ENCODE results near the gene SLC26A8. TPM values are rescaled to one million over a fixed set of nuclear protein-coding genes. Genes with fewer than 3 reads are reported as not detected.

Gene SLC26A8
- total and polyA plus RNA-seq, 2 of the 13 experiments (the other 11 are each of a cell fraction or from before 2014, with no cell fraction given) = 0.46 TPM; not detected in 1

DNA sequence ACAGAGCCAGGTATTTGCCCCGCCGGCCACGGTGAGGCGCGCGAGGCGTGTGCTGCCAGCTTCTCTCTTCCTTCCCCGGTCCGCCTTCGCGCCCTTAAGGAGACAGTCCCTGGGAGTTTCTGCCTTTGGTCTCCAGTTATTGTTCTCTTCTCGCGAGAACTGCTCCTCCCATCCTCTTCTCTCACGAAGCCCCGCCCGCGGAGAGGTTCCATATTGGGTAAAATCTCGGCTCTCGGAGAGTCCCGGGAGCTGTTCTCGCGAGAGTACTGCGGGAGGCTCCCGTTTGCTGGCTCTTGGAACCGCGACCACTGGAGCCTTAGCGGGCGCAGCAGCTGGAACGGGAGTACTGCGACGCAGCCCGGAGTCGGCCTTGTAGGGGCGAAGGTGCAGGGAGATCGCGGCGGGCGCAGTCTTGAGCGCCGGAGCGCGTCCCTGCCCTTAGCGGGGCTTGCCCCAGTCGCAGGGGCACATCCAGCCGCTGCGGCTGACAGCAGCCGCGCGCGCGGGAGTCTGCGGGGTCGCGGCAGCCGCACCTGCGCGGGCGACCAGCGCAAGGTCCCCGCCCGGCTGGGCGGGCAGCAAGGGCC, 3.2 kb upstream of the SLC26A8 start, which contains the start of gene MAPK14 (continued):
- TF ChIP-seq ZNF562 (CRISPR knock-in tag; IDR thresholded peaks at IDR 0.05; ENCODE audit: borderline replicate concordance) = no peak
- TF ChIP-seq ZEB1 (IDR thresholded peaks at IDR 0.05; ENCODE audit: insufficient replicate concordance, low read depth) = no peak
- TF ChIP-seq RCOR2 (CRISPR knock-in tag; IDR thresholded peaks at IDR 0.05) = peak; percentile 30; the same call in 1 of the 2 replicates
- peak; percentile 95 for TF ChIP-seq ZNF670 (CRISPR knock-in tag; IDR thresholded peaks at IDR 0.05; ENCODE audit: borderline replicate concordance)
- peak; percentile 57; the same call in 1 of the 2 replicates for TF ChIP-seq ZNF383 (CRISPR knock-in tag; IDR thresholded peaks at IDR 0.05; ENCODE audit: borderline replicate concordance)
- no peak; the same call in 1 of the 2 replicates for TF ChIP-seq GTF3A (CRISPR knock-in tag; conservative IDR thresholded peaks at IDR 0.05)
- TF ChIP-seq, protein P1, sequence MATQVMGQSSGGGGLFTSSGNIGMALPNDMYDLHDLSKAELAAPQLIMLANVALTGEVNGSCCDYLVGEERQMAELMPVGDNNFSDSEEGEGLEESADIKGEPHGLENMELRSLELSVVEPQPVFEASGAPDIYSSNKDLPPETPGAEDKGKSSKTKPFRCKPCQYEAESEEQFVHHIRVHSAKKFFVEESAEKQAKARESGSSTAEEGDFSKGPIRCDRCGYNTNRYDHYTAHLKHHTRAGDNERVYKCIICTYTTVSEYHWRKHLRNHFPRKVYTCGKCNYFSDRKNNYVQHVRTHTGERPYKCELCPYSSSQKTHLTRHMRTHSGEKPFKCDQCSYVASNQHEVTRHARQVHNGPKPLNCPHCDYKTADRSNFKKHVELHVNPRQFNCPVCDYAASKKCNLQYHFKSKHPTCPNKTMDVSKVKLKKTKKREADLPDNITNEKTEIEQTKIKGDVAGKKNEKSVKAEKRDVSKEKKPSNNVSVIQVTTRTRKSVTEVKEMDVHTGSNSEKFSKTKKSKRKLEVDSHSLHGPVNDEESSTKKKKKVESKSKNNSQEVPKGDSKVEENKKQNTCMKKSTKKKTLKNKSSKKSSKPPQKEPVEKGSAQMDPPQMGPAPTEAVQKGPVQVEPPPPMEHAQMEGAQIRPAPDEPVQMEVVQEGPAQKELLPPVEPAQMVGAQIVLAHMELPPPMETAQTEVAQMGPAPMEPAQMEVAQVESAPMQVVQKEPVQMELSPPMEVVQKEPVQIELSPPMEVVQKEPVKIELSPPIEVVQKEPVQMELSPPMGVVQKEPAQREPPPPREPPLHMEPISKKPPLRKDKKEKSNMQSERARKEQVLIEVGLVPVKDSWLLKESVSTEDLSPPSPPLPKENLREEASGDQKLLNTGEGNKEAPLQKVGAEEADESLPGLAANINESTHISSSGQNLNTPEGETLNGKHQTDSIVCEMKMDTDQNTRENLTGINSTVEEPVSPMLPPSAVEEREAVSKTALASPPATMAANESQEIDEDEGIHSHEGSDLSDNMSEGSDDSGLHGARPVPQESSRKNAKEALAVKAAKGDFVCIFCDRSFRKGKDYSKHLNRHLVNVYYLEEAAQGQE (IDR thresholded peaks at IDR 0.05; ENCODE audit: borderline replicate concordance in 1 of 2, low read depth in 1 of 2, low read length in 2 of 2) = peak in 1 of 2 experiments; percentile 64; a peak in 2 of 4 replicates
- peak; percentile 91 for TF ChIP-seq MXI1 (IDR thresholded peaks at IDR 0.05; ENCODE audit: borderline replicate concordance, low read depth, low read length)
- TF ChIP-seq, protein P2, sequence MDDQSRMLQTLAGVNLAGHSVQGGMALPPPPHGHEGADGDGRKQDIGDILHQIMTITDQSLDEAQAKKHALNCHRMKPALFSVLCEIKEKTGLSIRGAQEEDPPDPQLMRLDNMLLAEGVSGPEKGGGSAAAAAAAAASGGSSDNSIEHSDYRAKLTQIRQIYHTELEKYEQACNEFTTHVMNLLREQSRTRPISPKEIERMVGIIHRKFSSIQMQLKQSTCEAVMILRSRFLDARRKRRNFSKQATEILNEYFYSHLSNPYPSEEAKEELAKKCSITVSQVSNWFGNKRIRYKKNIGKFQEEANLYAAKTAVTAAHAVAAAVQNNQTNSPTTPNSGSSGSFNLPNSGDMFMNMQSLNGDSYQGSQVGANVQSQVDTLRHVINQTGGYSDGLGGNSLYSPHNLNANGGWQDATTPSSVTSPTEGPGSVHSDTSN (CRISPR knock-in tag; IDR thresholded peaks at IDR 0.05; ENCODE audit: borderline replicate concordance) = no peak
- TF ChIP-seq ZNF678 (CRISPR knock-in tag; IDR thresholded peaks at IDR 0.05) = no peak; the same call in 1 of the 2 replicates
- TF ChIP-seq ETV6 (CRISPR knock-in tag; conservative IDR thresholded peaks at IDR 0.05) = peak; percentile 87; the same call in 1 of the 2 replicates
- TF ChIP-seq PCBP2 (optimal IDR thresholded peaks at IDR 0.05; ENCODE audit: low read depth, low read length, poor library complexity, severe bottlenecking) = no peak
- no peak; the same call in 1 of the 2 replicates for TF ChIP-seq STAT5B (CRISPR knock-in tag; IDR thresholded peaks at IDR 0.05)
- TF ChIP-seq, protein P3, sequence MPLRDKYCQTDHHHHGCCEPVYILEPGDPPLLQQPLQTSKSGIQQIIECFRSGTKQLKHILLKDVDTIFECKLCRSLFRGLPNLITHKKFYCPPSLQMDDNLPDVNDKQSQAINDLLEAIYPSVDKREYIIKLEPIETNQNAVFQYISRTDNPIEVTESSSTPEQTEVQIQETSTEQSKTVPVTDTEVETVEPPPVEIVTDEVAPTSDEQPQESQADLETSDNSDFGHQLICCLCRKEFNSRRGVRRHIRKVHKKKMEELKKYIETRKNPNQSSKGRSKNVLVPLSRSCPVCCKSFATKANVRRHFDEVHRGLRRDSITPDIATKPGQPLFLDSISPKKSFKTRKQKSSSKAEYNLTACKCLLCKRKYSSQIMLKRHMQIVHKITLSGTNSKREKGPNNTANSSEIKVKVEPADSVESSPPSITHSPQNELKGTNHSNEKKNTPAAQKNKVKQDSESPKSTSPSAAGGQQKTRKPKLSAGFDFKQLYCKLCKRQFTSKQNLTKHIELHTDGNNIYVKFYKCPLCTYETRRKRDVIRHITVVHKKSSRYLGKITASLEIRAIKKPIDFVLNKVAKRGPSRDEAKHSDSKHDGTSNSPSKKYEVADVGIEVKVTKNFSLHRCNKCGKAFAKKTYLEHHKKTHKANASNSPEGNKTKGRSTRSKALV (CRISPR knock-in tag; IDR thresholded peaks at IDR 0.05) = no peak; the same call in none of the 2 replicates
- TF ChIP-seq GATAD2A (CRISPR knock-in tag; IDR thresholded peaks at IDR 0.05) = peak; percentile 89
- TF ChIP-seq JARID2 (CRISPR knock-in tag; IDR thresholded peaks at IDR 0.05; ENCODE audit: insufficient replicate concordance) = no peak
- no peak for TF ChIP-seq MBNL3 (CRISPR knock-in tag; conservative IDR thresholded peaks at IDR 0.05)
- no peak for TF ChIP-seq ZNF343 (CRISPR knock-in tag; IDR thresholded peaks at IDR 0.05)
- peak; percentile 61; the same call in 1 of the 2 replicates for TF ChIP-seq CREM (IDR thresholded peaks at IDR 0.05)
- no peak for TF ChIP-seq CREM (CRISPR knock-in tag; IDR thresholded peaks at IDR 0.05)
- TF ChIP-seq, protein P4, sequence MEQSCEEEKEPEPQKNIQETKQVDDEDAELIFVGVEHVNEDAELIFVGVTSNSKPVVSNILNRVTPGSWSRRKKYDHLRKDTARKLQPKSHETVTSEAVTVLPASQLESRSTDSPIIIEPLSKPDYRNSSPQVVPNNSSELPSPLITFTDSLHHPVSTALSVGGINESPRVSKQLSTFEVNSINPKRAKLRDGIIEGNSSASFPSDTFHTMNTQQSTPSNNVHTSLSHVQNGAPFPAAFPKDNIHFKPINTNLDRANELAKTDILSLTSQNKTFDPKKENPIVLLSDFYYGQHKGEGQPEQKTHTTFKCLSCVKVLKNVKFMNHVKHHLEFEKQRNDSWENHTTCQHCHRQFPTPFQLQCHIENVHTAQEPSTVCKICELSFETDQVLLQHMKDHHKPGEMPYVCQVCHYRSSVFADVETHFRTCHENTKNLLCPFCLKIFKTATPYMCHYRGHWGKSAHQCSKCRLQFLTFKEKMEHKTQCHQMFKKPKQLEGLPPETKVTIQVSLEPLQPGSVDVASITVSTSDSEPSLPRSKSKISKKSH (CRISPR knock-in tag; IDR thresholded peaks at IDR 0.05; ENCODE audit: borderline replicate concordance) = no peak; the same call in 1 of the 2 replicates
- no peak for TF ChIP-seq HNRNPH1 (optimal IDR thresholded peaks at IDR 0.05; ENCODE audit: low read depth, low read length)
